IPS-20b (cell line): Measurements from ENCODE around the gene CASKIN2.
"Not testable (repeated sequence)": the region's sequence is repeated elsewhere in the genome, so short reads cannot be mapped to it uniquely, and the experiment has no call there.

ENCODE experiments used
- H3K27ac ChIP-seq: one replicate; pipeline ENCODE4 v1.5.1; 2013; ENCODE audit warnings: low read length
- H3K27me3 ChIP-seq: 2 replicates; pipeline ENCODE4 v1.6.1; 2013; ENCODE audit warnings: mild to moderate bottlenecking, low read length, inconsistent platforms; ENCODE audit not compliant: insufficient read depth
- H3K36me3 ChIP-seq: 2 replicates; pipeline ENCODE4 v1.6.1; 2013; ENCODE audit warnings: low read depth, mild to moderate bottlenecking, inconsistent platforms, low read length, moderate library complexity; ENCODE audit not compliant: insufficient read depth
- H3K4me1 ChIP-seq: 2 replicates; pipeline ENCODE4 v1.6.1; 2013; ENCODE audit warnings: mild to moderate bottlenecking, control low read depth, inconsistent platforms, low read length, moderate library complexity; ENCODE audit not compliant: insufficient read depth
- H3K4me3 ChIP-seq: 2 replicates; pipeline ENCODE4 v1.5.1; 2013; ENCODE audit warnings: mild to moderate bottlenecking, low read length, inconsistent platforms
- H3K9ac ChIP-seq: 2 replicates; pipeline ENCODE4 v1.6.1; 2013; ENCODE audit warnings: low read depth, mild to moderate bottlenecking, inconsistent platforms, low read length, moderate library complexity
- H3K9me3 ChIP-seq: 2 replicates; pipeline ENCODE4 v1.6.1; 2013; ENCODE audit warnings: mild to moderate bottlenecking, low read depth, low read length, inconsistent platforms; ENCODE audit not compliant: insufficient read depth

The CASKIN2 gene

GRCh38 chr17:75463603-75464002 is 51.7 kb downstream of the CASKIN2 start:
- Histone ChIP-seq H3K4me1 (no peaks in the 10 kb centered on the region), H3K9me3 (no peaks in the 10 kb centered on the region), H3K36me3 (no peaks in the 10 kb centered on the region), H3K9ac (no peak overlapping the region), H3K4me3 (no peak overlapping the region), H3K27me3 (no peaks in the 10 kb centered on the region), H3K27ac (no peak overlapping the region)

- Histone ChIP-seq H3K9ac (no peak overlapping the region), H3K36me3 (no peaks in the 10 kb centered on the region), H3K9me3 (no peaks in the 10 kb centered on the region), H3K27ac (no peak overlapping the region), H3K27me3 (no peaks in the 10 kb centered on the region), H3K4me3 (no peak overlapping the region), H3K4me1 (peaks cover 8% of the 10 kb centered on the region; the same call in 1 of the 2 replicates)
Measured at GRCh38 chr17:75460295-75460694, 55.0 kb downstream of the CASKIN2 start.

DNA sequence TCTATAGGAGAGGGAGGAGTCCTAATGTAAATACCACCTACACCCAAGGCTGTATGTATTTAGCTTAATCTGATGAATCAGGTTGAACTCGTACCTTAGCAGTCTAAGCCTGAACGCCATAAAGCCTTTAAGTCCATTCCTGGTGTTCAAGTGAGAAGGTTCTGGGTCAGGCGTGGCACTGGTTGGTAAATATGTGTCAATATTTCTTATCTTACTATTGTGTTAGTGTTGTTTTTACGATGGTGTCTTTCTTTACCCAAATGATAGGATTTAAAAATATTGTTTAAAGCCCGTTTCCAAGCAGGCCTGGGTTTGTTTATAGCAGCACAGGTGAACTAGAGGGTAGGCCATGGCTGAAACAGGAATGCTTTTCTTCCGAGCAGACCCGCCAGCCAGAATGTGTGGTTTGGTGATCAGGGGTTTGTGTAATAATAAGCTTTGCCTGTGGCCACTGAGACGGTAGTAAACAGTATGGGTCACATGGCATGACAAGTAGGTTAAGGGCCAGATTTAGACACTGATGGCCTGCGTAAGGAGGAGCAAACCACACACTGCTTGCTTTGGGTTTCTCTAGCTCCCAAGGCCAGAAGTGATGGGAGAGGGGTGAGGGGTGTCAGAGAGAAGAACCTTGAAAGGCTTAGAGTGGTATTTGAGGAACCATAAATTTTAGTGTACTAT is 55.6 kb downstream of the CASKIN2 start:
- no peaks in the 10 kb centered on the region for H3K27me3 ChIP-seq
- H3K27ac ChIP-seq, result no peak overlapping the region
- no peak overlapping the region for H3K4me3 ChIP-seq
- peaks cover 8% of the 10 kb centered on the region; the same call in 1 of the 2 replicates for H3K4me1 ChIP-seq
- no peaks in the 10 kb centered on the region for H3K9me3 ChIP-seq
- H3K9ac ChIP-seq, result no peak overlapping the region
- no peaks in the 10 kb centered on the region for H3K36me3 ChIP-seq

- H3K27ac ChIP-seq, result no peak overlapping the region
- no peak overlapping the region for H3K4me3 ChIP-seq
- H3K27me3 ChIP-seq, result no peaks in the 10 kb centered on the region
- H3K36me3 ChIP-seq, result no peaks in the 10 kb centered on the region
- no peak overlapping the region for H3K9ac ChIP-seq
- H3K9me3 ChIP-seq, result no peaks in the 10 kb centered on the region
- H3K4me1 ChIP-seq, result peaks cover 8% of the 10 kb centered on the region; the same call in 1 of the 2 replicates
Measured at GRCh38 chr17:75459246-75459589, 56.1 kb downstream of the CASKIN2 start.

GRCh38 chr17:75457047-75457654 is 58.2 kb downstream of the CASKIN2 start:
- H3K4me3 ChIP-seq, result peak overlapping the region; percentile 89
- peaks cover 8% of the 10 kb centered on the region; the same call in 1 of the 2 replicates for H3K4me1 ChIP-seq
- no peaks in the 10 kb centered on the region for H3K9me3 ChIP-seq
- peak overlapping the region; percentile 97 for H3K9ac ChIP-seq
- no peaks in the 10 kb centered on the region for H3K36me3 ChIP-seq
- H3K27me3 ChIP-seq, result no peaks in the 10 kb centered on the region
- peak overlapping the region; percentile 83 for H3K27ac ChIP-seq

GRCh38 chr17:75456417-75457046 is 58.8 kb downstream of the CASKIN2 start, which contains the start of gene TMEM94:
TMEM94 (plus strand) TSS chr17:75456635; CDS start chr17:75471906, 15,271 bp downstream.
- no peaks in the 10 kb centered on the region for H3K9me3 ChIP-seq
- no peaks in the 10 kb centered on the region for H3K36me3 ChIP-seq
- peak within 1 kb of the TSS; percentile 97 for H3K9ac ChIP-seq
- peak within 1 kb of the TSS; percentile 89 for H3K4me3 ChIP-seq
- no peaks in the 10 kb centered on the region for H3K27me3 ChIP-seq
- H3K4me1 ChIP-seq, result peaks cover 8% of the 10 kb centered on the region; the same call in 1 of the 2 replicates
- peak within 1 kb of the TSS; percentile 83 for H3K27ac ChIP-seq

GRCh38 chr17:75456039-75456416 is 59.3 kb downstream of the CASKIN2 start:
- Histone ChIP-seq H3K27ac (peak overlapping the region; percentile 64), H3K9me3 (no peaks in the 10 kb centered on the region), H3K36me3 (no peaks in the 10 kb centered on the region), H3K27me3 (no peaks in the 10 kb centered on the region), H3K4me3 (peak overlapping the region; percentile 89), H3K4me1 (peaks cover 8% of the 10 kb centered on the region; the same call in 1 of the 2 replicates), H3K9ac (peak overlapping the region; percentile 97)

DNA sequence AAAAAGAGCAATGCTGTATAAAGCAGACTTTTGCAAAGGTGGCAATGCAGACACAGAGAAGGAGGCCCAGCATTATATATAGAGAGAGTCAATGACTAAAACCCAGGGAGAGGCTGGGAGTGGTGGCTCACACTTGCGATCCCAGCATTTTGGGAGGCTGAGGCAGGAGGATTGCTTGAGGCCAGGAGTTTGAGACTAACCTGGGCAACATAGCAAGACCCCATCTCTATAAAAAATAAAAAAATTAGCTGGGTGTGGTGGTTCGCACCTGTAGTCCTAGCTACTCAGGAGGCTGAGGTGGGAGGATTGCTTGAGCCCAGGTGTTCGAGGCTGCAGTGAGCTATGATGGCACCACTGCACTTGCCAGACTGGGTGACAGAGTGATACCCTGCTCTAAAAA is 60.7 kb downstream of the CASKIN2 start:
- H3K9me3 ChIP-seq, H3K9ac ChIP-seq, H3K27ac ChIP-seq, H3K36me3 ChIP-seq, H3K27me3 ChIP-seq, H3K4me1 ChIP-seq, H3K4me3 ChIP-seq: not testable (repeated sequence)

GRCh38 chr17:75454193-75454592 is 61.1 kb downstream of the CASKIN2 start:
- Histone ChIP-seq H3K4me3 (no peak overlapping the region), H3K27me3 (no peaks in the 10 kb centered on the region), H3K9ac (no peak overlapping the region), H3K4me1 (peaks cover 8% of the 10 kb centered on the region; the same call in 1 of the 2 replicates), H3K9me3 (no peaks in the 10 kb centered on the region), H3K27ac (no peak overlapping the region), H3K36me3 (no peaks in the 10 kb centered on the region)

- H3K9me3 ChIP-seq, result no peaks in the 10 kb centered on the region
- no peak overlapping the region for H3K4me3 ChIP-seq
- H3K9ac ChIP-seq, result no peak overlapping the region
- no peaks in the 10 kb centered on the region for H3K36me3 ChIP-seq
- no peak overlapping the region for H3K27ac ChIP-seq
- no peaks in the 10 kb centered on the region for H3K4me1 ChIP-seq
- H3K27me3 ChIP-seq, result no peaks in the 10 kb centered on the region
Measured at GRCh38 chr17:75450270-75450669, 65.1 kb downstream of the CASKIN2 start.
